ENCODE results near the gene HECTD2.

HECTD2 gene

DNA sequence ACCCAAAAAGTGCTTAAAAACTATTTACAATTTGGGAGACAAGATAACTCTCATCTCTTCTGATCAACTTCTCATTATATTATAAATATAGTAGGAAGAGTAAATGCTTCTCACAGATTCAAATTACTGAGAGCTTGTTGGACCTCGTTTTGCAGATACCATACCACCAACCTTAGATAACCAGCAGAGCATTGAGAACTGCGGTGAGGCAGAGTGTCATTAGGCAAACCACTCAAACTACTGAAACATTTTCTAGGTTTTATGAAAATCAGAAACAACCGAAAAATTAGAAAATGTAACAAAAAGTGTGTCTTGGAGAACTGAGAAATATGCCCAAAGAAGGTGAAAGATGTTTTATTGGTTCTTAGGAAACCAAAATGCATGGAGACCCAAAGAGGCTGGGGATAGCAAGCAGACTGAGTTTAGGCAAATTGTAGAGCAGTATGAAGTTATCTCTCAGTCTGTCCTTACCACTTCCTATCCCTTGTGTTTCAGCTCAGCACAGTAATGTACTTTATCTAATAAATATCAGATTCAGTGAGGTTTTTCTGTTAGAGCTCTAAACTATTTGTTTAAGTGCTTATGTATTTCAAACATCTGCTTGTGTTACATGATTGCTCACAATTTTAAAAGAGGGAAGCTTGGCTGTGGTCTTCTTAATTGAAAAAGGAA lies 77.9 kb downstream of the HECTD2 start:
- Mint-ChIP-seq H3K4me3 (no peak overlapping the region), H3K9me3 (no peaks in the 10 kb centered on the region), H3K4me1 (ENCODE audit: low read depth) (no peaks in the 10 kb centered on the region)

DNA sequence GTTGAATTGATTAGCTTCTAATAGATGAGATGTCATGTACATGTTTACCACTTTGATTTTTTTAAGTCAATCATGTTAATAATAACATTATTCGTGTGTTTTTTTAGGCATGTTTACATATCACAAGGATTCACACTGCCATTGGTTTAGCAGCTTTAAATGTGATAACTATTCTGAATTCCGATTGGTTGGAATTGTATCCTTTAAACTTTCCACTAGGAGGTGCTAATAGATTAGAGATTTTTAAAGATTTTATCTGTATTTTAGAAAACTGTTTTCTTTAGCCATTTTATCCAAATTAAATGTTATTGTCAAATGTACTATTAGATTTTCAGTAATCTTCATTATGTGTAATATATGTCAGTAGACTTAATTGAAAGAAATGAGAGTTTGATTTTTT lies 83.2 kb downstream of the HECTD2 start:
- Mint-ChIP-seq H3K4me1 (ENCODE audit: low read depth) (no peaks in the 10 kb centered on the region), H3K27me3 (no peaks in the 10 kb centered on the region), H3K27ac (no peak overlapping the region), H3K9me3 (no peaks in the 10 kb centered on the region), H3K36me3 (ENCODE audit: low read depth) (no peaks in the 10 kb centered on the region), H3K4me3 (no peak overlapping the region)

More for the DNA sequence above, 77.9 kb downstream of the HECTD2 start:
- H3K27me3 Mint-ChIP-seq: no peaks in the 10 kb centered on the region
- peaks cover 7% of the 10 kb centered on the region for H3K36me3 Mint-ChIP-seq (ENCODE audit: low read depth)
- H3K27ac Mint-ChIP-seq: no peak overlapping the region

DNA sequence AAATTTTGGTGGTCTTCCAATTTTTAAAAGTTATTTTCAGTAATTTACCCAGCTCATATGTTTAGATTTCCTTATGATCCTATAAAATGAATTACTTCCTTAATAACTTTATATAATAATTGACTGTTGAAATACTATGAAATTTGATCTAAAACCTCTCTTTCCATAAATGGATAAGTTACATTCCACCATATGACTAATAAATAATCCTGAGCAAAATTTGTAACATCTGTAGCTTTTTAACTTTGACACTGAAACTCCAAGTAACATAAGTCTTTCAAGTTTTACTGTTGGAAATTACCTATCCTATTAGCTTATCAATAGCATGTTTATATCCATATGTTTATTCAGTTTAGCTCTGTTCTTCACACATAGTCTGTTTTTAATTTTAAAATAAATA lies 85.3 kb downstream of the HECTD2 start:
- Mint-ChIP-seq H3K4me1 (ENCODE audit: low read depth) (no peaks in the 10 kb centered on the region), H3K27me3 (no peaks in the 10 kb centered on the region), H3K4me3 (no peak overlapping the region)

DNA sequence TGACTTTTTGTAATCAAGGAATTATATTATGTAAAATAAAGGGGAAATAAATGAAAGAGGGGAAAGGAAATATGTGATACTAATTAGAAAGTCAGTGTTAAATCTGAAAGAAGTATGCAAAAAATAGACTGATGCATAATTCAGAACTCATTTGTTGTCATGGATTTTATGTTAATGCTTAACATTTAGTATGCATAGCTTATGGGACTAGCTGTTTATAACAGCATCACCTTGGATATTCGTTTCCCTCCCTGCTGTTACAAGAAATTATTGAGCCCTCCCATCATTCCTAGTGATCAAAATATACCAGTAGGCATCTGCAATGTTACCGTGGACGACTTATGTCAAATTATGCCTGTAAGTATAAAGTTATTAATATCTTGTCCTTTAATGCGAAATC lies 85.9 kb downstream of the HECTD2 start:
- Mint-ChIP-seq H3K36me3 (ENCODE audit: low read depth) (peaks cover 12% of the 10 kb centered on the region), H3K4me3 (no peak overlapping the region), H3K9me3 (no peaks in the 10 kb centered on the region), H3K27me3 (no peaks in the 10 kb centered on the region), H3K27ac (no peak overlapping the region), H3K4me1 (ENCODE audit: low read depth) (no peaks in the 10 kb centered on the region)

More for the DNA sequence above, 85.3 kb downstream of the HECTD2 start:
- Mint-ChIP-seq H3K27ac (no peak overlapping the region), H3K36me3 (ENCODE audit: low read depth) (peaks cover 9% of the 10 kb centered on the region), H3K9me3 (no peaks in the 10 kb centered on the region)

DNA sequence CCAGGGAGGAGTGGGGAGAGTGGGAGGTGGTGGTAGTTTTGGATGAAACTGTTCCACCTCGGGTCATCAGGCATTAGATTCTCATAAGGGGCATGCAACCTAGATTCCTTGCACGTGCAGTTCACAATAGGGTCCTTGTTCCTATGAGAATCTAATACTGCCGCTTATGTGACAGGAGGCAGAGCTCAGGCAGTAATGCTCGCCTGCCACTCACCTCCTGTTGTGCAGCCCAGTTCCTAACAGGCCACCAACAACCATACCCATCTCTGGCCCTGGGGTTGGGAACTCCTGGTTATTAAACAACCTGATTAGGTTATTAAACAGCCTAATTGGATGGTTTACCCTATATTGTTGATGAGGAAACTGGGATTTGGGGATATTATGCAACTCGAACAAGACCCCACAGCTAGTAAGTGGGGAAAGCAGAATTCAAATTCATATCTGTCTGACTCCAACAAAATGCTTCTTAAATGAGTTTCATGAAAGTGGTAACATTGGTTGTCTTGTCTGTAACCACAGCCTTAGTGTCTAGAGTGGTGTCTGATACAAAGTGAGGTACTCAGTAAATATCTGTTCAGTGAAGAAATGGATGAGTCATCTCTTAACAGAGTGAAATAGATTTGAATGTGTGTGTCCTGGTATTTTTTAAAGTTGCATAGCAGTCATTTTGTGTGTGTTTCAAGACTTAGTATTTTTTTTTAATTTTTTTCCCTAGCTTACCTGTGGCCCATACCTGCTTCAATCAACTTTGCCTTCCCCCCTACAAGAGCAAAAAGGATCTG lies 101.6 kb downstream of the HECTD2 start:
- H3K4me3 Mint-ChIP-seq: no peak overlapping the region

DNA sequence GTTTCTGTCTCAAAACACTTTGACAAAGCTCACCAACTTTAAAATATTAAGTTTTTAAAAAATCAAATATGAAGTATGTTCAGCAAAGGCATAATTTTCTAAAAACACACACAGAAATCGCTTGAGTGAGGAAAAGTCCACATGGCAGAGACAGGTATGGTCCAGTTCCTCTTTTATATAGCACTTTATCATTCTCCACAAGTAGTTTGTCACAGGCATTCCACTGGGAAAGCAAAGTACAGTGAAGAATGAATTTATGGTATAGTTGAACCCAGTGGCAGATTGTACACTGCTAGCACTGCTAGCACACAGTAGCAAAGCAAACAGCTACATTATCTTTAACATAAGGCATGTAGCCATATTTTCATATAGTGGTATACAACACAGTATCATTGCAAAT lies 102.3 kb downstream of the HECTD2 start:
- Mint-ChIP-seq H3K27ac (no peak overlapping the region), H3K4me3 (no peak overlapping the region), H3K9me3 (no peaks in the 10 kb centered on the region), H3K36me3 (ENCODE audit: low read depth) (peaks cover 1% of the 10 kb centered on the region), H3K4me1 (ENCODE audit: low read depth) (no peaks in the 10 kb centered on the region), H3K27me3 (no peaks in the 10 kb centered on the region)

More for the DNA sequence above, 101.6 kb downstream of the HECTD2 start:
- no peaks in the 10 kb centered on the region for H3K27me3 Mint-ChIP-seq
- H3K27ac Mint-ChIP-seq: no peak overlapping the region
- no peaks in the 10 kb centered on the region for H3K9me3 Mint-ChIP-seq
- no peaks in the 10 kb centered on the region for H3K4me1 Mint-ChIP-seq (ENCODE audit: low read depth)
- H3K36me3 Mint-ChIP-seq (ENCODE audit: low read depth): no peaks in the 10 kb centered on the region

DNA sequence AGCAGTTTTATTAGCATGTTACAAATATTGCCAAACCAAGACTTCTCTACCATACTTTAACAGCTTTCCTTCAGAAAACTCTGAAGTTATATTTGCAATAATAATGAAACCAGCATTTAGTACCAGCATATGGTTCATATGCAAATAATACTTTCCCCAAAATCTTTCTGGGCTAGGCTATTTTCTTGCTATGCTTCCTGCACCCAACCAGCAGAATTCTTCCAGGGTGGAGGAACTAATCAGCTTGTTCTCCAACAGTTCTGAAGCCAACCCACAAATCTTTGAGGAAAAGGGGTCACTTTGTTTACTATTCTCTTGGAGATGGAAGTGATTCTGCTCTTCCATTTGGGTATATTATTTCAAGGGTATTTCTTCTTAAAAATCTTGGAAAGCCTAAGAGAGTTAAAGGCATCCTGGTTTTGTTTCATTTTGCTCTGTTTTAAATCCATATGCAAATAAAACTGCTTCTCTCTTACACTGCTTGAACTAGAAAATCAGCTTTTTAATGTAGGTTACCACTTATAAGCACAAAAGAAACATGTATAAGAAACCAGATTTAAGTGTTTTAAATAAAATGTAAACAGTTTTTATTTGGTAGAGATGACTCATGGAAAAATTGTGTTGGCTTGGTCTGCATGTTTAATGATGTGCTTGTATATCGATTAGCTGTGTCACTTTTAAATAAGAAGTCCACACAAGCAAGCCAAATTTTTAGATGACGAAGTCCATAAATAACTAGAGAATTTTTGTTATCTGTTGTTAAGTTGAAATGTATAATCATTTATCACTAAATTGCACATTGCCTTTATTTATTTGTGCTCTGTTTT lies 103.7 kb downstream of the HECTD2 start:
- Mint-ChIP-seq H3K27me3 (no peaks in the 10 kb centered on the region), H3K4me1 (ENCODE audit: low read depth) (no peaks in the 10 kb centered on the region), H3K4me3 (no peak overlapping the region), H3K9me3 (no peaks in the 10 kb centered on the region), H3K36me3 (ENCODE audit: low read depth) (peaks cover 6% of the 10 kb centered on the region), H3K27ac (no peak overlapping the region)

DNA sequence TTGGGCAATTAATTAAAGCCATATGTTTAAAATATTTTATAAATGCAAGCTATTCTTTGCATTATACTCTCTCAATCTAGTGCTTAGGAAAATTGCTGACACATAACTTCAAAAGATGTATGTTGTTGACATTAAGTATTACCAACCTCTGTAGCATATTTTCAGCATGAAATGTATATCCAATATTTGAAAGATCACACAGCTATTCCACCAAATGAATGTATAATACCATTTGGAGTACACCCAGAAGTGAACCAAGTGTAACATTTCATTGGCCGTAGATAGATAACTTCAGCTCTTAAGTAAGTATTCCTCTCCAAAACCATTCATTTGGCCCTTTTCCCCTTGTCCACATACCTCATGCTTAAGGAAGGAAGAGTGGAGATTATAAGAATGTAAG lies 104.6 kb downstream of the HECTD2 start:
- no peak overlapping the region for H3K27ac Mint-ChIP-seq

DNA sequence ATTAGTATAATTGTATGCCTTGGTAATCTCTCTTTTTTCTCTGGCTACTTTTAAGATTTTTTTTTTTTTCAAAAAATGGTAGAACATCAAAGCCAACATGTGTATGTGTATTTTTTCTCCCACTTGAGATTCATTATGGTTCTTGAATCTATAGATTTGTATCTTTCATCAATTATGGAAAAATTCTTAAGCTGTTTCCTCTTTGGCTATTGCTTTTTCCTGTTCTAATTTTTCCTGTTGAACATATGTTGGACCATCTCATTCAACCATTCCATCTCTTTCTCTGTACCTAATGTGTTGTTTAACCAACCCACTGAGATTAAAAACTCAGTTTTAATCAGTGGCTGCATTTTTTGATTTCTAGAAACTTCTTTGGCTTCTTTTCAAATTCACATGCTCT lies 107.2 kb downstream of the HECTD2 start:
- Mint-ChIP-seq H3K27me3 (no peaks in the 10 kb centered on the region), H3K4me1 (ENCODE audit: low read depth) (no peaks in the 10 kb centered on the region), H3K36me3 (ENCODE audit: low read depth) (peaks cover 6% of the 10 kb centered on the region), H3K9me3 (no peaks in the 10 kb centered on the region), H3K4me3 (no peak overlapping the region), H3K27ac (no peak overlapping the region)

More for the DNA sequence above, 104.6 kb downstream of the HECTD2 start:
- H3K27me3 Mint-ChIP-seq: no peaks in the 10 kb centered on the region
- H3K4me3 Mint-ChIP-seq: no peak overlapping the region
- H3K4me1 Mint-ChIP-seq (ENCODE audit: low read depth): no peaks in the 10 kb centered on the region
- H3K9me3 Mint-ChIP-seq: no peaks in the 10 kb centered on the region
- peaks cover 6% of the 10 kb centered on the region for H3K36me3 Mint-ChIP-seq (ENCODE audit: low read depth)

DNA sequence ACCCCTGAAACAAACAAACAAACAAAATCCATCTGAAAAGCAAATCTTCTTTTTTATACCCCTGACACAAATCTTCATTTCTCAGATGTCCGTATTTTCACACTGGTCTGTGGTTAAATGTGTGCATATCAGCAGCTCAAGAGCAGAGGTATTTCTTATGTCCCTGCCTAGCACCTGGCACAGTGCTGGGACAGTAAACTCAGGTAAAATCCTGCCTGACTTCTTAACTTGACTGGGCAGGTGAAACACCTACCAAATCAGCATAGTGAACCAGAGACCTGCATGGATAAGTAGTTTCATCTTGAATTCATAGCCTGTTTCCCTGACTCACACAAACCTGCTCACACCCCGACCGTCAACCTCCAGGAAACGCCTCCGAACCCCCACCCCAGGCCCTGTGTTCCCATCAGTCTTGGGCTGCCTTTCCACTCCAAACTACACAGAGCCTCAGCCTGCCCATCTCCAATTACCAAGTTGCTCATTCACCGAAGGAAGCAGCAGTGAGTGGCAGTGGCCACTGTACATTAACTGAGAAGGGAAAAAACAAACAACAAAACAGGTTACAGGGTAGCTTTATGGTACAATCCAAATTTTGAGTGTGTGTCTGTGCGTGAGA lies 109.9 kb downstream of the HECTD2 start:
- H3K4me3 Mint-ChIP-seq: no peak overlapping the region
- H3K9me3 Mint-ChIP-seq: no peaks in the 10 kb centered on the region

DNA sequence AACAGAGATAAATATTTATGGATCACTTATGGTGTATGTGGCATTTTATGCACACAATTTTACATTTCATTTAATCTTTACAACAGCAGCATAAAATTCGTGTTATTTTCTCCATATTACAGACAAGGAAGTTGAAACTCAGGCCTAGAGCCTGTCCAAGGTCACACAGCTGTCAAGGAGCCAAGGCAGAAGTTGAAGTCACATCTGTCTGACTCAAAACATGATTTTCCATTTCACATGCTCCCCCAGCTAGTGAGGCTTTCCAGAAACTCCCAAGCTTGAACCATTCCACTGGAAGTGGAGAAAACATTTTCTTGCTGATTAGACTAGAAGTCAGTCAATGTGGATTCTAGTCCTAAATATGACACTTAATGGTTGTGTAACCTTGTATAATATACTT lies 110.5 kb downstream of the HECTD2 start:
- no peak overlapping the region for H3K27ac Mint-ChIP-seq
- H3K4me3 Mint-ChIP-seq: no peak overlapping the region
- peaks cover 10% of the 10 kb centered on the region for H3K27me3 Mint-ChIP-seq
- H3K9me3 Mint-ChIP-seq: no peaks in the 10 kb centered on the region
- H3K36me3 Mint-ChIP-seq (ENCODE audit: low read depth): peaks cover 6% of the 10 kb centered on the region
- H3K4me1 Mint-ChIP-seq (ENCODE audit: low read depth): no peaks in the 10 kb centered on the region

More for the DNA sequence above, 109.9 kb downstream of the HECTD2 start:
- H3K27ac Mint-ChIP-seq: no peak overlapping the region
- H3K36me3 Mint-ChIP-seq (ENCODE audit: low read depth): peaks cover 6% of the 10 kb centered on the region
- H3K4me1 Mint-ChIP-seq (ENCODE audit: low read depth): no peaks in the 10 kb centered on the region
- peaks cover 10% of the 10 kb centered on the region for H3K27me3 Mint-ChIP-seq

DNA sequence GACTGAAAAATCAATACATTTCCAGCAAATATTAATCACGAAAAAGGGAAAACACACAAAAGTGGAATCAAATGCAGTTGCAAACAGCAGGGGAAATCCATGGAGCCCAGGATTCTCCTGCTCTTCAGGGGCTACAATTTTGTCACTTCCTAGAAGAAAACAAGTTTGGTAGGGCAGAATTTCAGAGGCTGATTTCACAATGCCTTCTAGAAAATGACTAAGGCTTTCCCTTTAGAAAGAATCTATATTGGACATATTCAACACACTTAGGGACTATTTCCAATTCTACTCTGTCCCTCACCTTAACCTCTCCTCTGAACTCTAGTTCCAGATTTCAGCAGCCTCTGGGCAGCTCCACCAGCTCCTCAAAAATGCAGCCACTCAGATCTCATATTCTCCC lies 111.3 kb downstream of the HECTD2 start:
- no peak overlapping the region for H3K4me3 Mint-ChIP-seq
- H3K9me3 Mint-ChIP-seq: no peaks in the 10 kb centered on the region
- H3K27me3 Mint-ChIP-seq: peaks cover 10% of the 10 kb centered on the region

DNA sequence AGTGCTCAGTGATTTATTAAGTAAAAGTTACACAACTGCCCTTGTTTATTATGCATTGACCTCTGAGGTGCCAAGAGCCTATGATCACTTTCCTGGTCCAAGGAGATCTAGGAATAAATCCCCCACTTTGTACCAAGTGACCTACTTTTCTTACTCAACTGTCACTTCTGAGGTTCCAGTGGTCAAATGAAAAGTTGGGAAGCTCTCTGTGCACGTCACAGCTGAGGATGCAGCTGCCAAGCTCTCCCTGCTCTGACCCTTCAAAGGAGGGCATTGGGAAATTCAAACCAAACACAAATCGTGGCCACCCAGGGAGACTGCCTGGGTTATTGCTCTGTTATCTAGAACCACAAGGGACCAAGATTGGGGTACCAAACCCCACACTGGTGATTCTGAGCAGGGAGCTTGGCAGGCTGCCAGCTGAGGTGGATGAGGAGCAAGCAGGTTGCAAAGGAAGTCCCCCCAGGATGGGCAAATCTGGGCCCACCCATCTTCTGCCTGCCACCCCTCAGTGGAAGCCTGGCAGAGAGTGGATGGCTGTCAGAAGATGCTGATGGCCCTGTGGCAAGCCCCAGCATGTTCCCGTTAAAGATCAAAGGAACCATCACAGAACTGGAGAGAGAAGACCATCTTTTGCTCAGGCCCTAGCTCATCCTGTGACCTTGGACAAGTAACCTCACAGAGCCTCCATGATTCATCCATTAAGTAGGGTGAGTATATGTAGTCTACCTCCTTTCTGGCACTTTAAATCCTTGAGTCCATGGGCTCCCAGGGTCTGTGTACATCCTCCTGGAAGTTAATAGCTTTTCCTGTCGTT lies 116.0 kb downstream of the HECTD2 start:
- Mint-ChIP-seq H3K36me3 (ENCODE audit: low read depth) (no peaks in the 10 kb centered on the region), H3K27me3 (peaks cover 16% of the 10 kb centered on the region), H3K9me3 (no peaks in the 10 kb centered on the region), H3K4me1 (ENCODE audit: low read depth) (no peaks in the 10 kb centered on the region), H3K27ac (no peak overlapping the region), H3K4me3 (no peak overlapping the region)

More for the DNA sequence above, 111.3 kb downstream of the HECTD2 start:
- Mint-ChIP-seq H3K27ac (no peak overlapping the region), H3K36me3 (ENCODE audit: low read depth) (peaks cover 6% of the 10 kb centered on the region), H3K4me1 (ENCODE audit: low read depth) (no peaks in the 10 kb centered on the region)

DNA sequence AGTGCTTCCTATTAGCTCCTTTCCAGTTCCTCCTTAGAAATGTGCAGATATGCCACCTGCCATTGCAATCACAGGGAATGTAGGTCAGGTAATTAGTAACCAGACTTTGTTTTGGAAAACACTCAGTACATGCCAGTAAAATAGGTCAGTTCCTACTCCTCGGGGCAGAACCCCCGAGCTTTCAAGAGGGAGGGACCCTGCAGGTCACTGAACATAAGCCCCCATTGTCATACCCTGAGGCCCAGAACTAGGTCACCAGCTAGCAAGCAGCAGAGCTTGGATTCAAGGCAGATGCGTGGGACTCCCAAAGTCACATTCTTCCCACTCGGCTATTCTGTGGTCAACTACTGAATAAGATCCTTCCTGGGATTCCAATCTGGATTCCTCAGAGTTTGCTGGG lies 117.9 kb downstream of the HECTD2 start:
- no peaks in the 10 kb centered on the region for H3K36me3 Mint-ChIP-seq (ENCODE audit: low read depth)
- no peaks in the 10 kb centered on the region for H3K4me1 Mint-ChIP-seq (ENCODE audit: low read depth)
- H3K27me3 Mint-ChIP-seq: peaks cover 21% of the 10 kb centered on the region
- no peak overlapping the region for H3K27ac Mint-ChIP-seq
- no peak overlapping the region for H3K4me3 Mint-ChIP-seq
- H3K9me3 Mint-ChIP-seq: no peaks in the 10 kb centered on the region

All from stimulated activated naive CD8-positive, alpha-beta T cell treated with anti-CD3 and anti-CD28 coated beads, Interleukin-15, Interleukin-2, amounts not matched to agents 100 ng/mL and 50 ng/mL, for 24 hours (primary cell).